ENCODE data around the gene DAG1. TPM values are rescaled to one million over a fixed set of nuclear protein-coding genes. Genes with fewer than 3 reads are reported as not detected.

The DAG1 gene
- total RNA-seq, 2 experiments from 2014 or later = 9.0 to 9.2 TPM

DNA sequence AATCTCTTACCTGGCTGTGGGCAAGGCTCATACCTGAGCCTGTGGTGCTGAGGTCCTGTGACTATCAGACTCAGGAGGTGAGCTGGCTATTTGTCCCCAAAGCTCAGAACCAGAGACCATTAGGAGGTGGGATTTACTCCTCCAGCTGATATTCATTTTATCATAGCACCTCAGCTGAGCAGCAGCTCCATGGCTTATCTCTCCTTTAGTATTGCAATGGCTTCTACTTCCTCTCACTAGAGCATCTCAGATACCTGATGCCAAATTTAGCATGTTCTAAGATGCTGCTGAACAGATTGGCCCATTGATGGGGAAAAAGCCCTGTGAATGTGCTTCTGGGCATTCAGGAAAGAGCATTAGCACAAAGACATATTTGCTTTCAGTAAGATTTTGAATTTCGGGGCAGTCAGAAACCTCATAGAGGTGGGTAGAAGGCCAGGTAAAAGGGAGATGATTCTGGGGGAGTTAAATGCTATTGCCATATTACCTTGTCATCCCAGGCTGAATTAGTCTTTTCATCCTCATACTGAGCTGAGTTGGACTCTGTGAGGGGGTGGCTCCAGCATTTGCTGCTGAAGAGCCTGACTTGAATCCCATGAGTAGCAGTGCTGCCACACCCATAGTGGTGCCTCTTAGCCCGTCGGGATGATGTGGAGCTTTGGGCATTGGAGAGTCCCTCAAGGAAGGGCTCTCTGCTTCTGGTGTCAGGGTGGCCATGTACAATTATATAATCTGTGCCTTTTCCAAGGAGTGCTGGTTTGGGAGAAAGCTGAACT lies 86.6 kb downstream of the DAG1 start:
- Mint-ChIP-seq H3K9me3 (ENCODE audit: low read depth) (no peaks in the 10 kb centered on the region), H3K27ac (no peak overlapping the region), H3K4me3 (no peak overlapping the region), H3K36me3 (ENCODE audit: low read depth) (no peaks in the 10 kb centered on the region), H3K4me1 (peaks cover 11% of the 10 kb centered on the region), H3K27me3 (peaks cover 36% of the 10 kb centered on the region)
- no peak for ATAC-seq
- ChIA-PET POLR2A (no interaction called here), CTCF (interaction anchor here (0.7 to 6.5 kb wide), 3 partner anchors 11 to 86 kb away, joined by 3 to 37 read pairs (median 3); partner anchors contain the start of gene DAG1)
- intact Hi-C loops (cut with DNase I, micrococcal nuclease) = loop anchor here in 1 of 2 experiments (10.0 kb wide), 1 partner anchor 598 kb away; the partner anchor contains the start of gene SEMA3F
- no peak for DNase-seq

DNA sequence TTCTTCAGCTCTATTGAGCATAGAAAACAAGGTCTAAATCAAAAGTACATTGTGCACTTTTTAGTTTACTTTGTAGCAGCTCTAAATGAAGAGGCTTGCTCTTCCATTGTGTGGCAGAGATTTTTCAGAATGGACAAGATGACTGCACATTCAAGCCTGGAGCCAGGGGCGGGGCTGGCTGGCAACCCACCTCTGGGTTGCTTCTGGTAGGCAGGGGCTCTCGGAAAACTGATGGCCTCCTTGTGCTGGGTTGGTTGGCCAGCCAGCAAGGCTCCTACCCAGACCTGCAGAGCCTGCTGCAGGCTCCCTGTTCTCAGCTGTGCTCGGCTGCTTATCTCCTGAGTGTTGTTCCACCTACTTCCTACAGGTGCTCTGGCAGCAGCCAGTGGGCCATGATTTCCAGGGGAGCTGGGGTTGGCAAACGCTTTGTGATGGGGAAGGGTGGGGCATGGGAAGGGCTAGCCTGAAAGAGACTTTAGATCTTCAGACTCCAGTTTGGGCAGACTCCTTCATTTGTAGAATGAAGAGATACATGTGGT lies 93.0 kb downstream of the DAG1 start:
- Mint-ChIP-seq H3K4me1 (no peaks in the 10 kb centered on the region), H3K27me3 (peaks cover 13% of the 10 kb centered on the region), H3K4me3 (no peak overlapping the region), H3K36me3 (ENCODE audit: low read depth) (no peaks in the 10 kb centered on the region), H3K27ac (no peak overlapping the region), H3K9me3 (ENCODE audit: low read depth) (no peaks in the 10 kb centered on the region)
- intact Hi-C loops (cut with DNase I, micrococcal nuclease) = no loop called here
- ChIA-PET CTCF (interaction anchor here (0.6 to 1.0 kb wide), 2 partner anchors 23 to 394 kb away, joined by 3 read pairs; no protein-coding TSS in a partner anchor), POLR2A (no interaction called here)
- no peak for ATAC-seq
- DNase-seq = no peak

- POLR2A ChIA-PET = no interaction called here
- CTCF ChIA-PET = interaction anchor here (1.1 kb wide), 1 partner anchor 10 kb away, joined by 4 read pairs; no protein-coding TSS in a partner anchor
Observed at GRCh38 chr3:49563766-49564165, 93.7 kb downstream of the DAG1 start.

DNA sequence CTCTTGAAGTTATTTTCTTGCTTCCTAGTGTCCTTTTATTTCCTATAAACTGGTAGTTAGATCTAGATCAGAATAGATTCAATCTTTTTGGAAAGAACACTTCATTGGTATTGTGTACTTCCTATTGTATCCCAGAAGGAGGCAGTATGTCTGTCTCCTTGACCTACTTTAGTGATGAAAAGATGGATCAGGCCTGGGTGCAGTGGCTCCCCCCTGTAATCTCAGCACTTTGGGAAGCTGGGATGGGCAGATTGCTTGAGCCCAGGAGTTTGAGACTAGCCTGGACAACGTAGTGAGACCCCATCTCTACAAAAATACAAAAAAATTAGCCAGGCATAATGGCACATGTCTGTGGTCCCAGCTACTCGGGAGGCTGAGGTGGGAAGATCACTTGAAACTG lies 96.2 kb downstream of the DAG1 start:
- Mint-ChIP-seq H3K4me1 (no peaks in the 10 kb centered on the region), H3K36me3 (ENCODE audit: low read depth) (no peaks in the 10 kb centered on the region), H3K27me3 (peaks cover 2% of the 10 kb centered on the region), H3K4me3 (no peak overlapping the region), H3K27ac (no peak overlapping the region), H3K9me3 (ENCODE audit: low read depth) (no peaks in the 10 kb centered on the region)
- peak; percentile 44 for ATAC-seq
- intact Hi-C loops (cut with DNase I, micrococcal nuclease) = loop anchor here in 1 of 2 experiments (1.0 kb wide), 1 partner anchor 105 kb away; no protein-coding TSS in a partner anchor
- POLR2A ChIA-PET = no interaction called here
- DNase-seq = no peak
- CTCF ChIA-PET = interaction anchor here (0.7 to 1.3 kb wide), 5 partner anchors 11 to 254 kb away, joined by 3 to 6 read pairs (median 4); no protein-coding TSS in a partner anchor

More at GRCh38 chr3:49563766-49564165, 93.7 kb downstream of the DAG1 start:
- no peak overlapping the region for H3K4me3 Mint-ChIP-seq
- DNase-seq (no peak), ATAC-seq (no peak)
- intact Hi-C loops (cut with DNase I, micrococcal nuclease) = no loop called here
- H3K27ac Mint-ChIP-seq = peak overlapping the region; percentile 1
- H3K9me3 Mint-ChIP-seq (ENCODE audit: low read depth) = no peaks in the 10 kb centered on the region
- H3K4me1 Mint-ChIP-seq = no peaks in the 10 kb centered on the region
- H3K27me3 Mint-ChIP-seq = peaks cover 10% of the 10 kb centered on the region
- no peaks in the 10 kb centered on the region for H3K36me3 Mint-ChIP-seq (ENCODE audit: low read depth)

DNA sequence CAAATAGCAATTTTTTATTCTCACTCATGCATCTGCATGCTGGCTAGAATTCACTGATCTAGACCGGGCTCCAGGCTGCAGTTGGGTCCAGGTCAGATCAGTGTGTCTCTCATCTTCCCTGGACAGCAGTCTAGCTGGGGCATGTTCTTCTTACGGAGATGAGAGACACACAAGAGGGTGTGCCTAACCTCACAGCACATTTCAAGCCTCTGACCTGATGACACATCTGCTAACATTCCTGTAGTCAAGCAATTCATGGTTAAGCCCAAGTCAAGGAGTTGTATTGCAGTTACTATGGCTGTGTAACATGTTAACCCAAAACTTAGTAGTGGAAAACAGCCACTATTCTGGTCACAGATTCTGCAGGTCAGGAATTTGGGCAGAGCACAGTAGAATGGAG lies 97.3 kb downstream of the DAG1 start:
- intact Hi-C loops (cut with DNase I, micrococcal nuclease) = no loop called here
- Mint-ChIP-seq H3K4me1 (no peaks in the 10 kb centered on the region), H3K4me3 (no peak overlapping the region), H3K27ac (no peak overlapping the region), H3K36me3 (ENCODE audit: low read depth) (no peaks in the 10 kb centered on the region), H3K9me3 (ENCODE audit: low read depth) (no peaks in the 10 kb centered on the region), H3K27me3 (peaks cover 2% of the 10 kb centered on the region)
- ATAC-seq (no peak), DNase-seq (no peak)
- CTCF ChIA-PET = interaction anchor here (0.5 to 1.3 kb wide), 6 partner anchors 11 to 1667 kb away, joined by 3 to 6 read pairs (median 4); no protein-coding TSS in a partner anchor
- POLR2A ChIA-PET = no interaction called here

DNA sequence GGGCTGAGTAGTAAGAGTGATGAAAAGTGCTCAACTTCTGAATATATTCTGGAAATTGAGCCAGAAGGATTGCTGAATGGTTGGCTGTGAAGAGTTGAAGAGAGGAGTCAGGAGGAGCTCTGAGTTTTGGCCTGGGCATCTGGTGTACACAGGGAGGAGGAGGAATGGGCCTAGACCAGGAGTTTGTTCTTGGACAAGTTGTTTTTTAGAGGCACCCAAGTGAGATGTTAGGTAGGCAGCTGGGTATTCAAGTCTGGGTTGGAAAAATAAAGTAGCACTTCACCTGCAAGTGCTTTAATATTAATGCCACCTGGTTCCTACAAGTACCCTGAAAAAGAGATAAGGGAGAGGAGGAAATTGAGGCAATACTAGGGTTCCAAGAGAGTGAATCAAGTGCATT lies 98.9 kb downstream of the DAG1 start:
- Mint-ChIP-seq H3K9me3 (ENCODE audit: low read depth) (no peaks in the 10 kb centered on the region), H3K27ac (no peak overlapping the region), H3K4me1 (no peaks in the 10 kb centered on the region), H3K27me3 (no peaks in the 10 kb centered on the region), H3K4me3 (no peak overlapping the region), H3K36me3 (ENCODE audit: low read depth) (no peaks in the 10 kb centered on the region)
- ATAC-seq (no peak), DNase-seq (no peak)
- ChIA-PET CTCF (interaction anchor here (2.4 kb wide), 1 partner anchor 29 kb away, joined by 7 read pairs; no protein-coding TSS in a partner anchor), POLR2A (interaction anchor here (0.5 kb wide), 1 partner anchor 230 kb away, joined by 5 read pairs; no protein-coding TSS in a partner anchor)
- intact Hi-C loops (cut with DNase I, micrococcal nuclease) = no loop called here

DNA sequence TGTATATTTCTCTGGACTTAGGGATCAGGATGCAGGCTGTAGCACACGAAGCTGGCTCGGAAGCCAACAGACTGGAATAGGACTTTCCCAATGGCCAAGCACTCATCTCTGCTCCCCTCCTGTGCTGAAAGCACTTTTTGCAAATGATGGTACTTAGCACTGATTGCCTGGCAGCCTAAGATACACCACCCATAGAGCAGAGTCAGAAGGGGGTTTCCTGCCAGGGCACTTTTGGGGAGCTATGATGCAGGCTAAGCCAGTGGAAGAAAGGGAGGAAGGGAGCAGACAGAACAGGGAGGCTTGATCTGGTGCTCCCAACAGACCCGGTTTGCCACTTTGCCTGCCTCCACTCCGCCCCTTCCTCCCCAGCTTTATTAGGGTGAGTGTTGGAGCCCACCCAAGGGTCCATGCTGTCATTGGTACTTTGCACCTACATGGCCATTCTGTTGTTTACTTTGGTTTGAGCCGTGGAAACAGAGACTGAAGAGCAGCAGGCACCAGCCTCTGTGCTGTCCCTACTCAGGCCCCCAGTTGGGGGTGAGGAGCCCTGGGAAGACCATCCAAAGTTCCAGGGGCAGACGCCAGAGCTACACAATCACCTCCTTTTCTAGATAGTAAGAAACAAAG lies 100.1 kb downstream of the DAG1 start:
- ChIA-PET POLR2A (interaction anchor here (0.6 kb wide), 1 partner anchor 67 kb away, joined by 4 read pairs; no protein-coding TSS in a partner anchor), CTCF (interaction anchor here (2.4 kb wide), 1 partner anchor 31 kb away, joined by 7 read pairs; no protein-coding TSS in a partner anchor)
- no peaks in the 10 kb centered on the region for H3K9me3 Mint-ChIP-seq (ENCODE audit: low read depth)

DNA sequence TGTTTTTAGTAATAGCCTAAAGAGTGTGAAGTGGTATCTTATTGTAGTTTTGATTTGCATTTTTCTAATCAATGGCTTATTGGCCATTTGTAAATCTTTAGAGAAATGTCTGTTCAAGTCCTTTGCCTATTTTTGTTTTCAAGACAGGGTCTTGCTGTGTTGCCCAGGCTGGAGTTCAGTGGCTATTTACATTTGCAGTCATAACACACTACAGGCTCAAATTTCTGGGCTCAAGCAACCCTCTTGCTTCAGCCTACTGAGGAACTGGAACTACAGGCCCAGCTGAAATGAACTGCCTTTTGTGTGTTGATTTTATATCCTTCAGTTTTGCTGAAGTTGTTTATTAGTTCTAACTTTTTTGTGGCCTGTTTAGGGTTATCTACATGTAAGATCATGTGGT lies 112.1 kb downstream of the DAG1 start:
- ChIA-PET POLR2A (no interaction called here), CTCF (interaction anchor here (0.7 to 1.0 kb wide), 3 partner anchors 9 to 396 kb away, joined by 3 to 4 read pairs (median 4); no protein-coding TSS in a partner anchor)
- Mint-ChIP-seq H3K27me3 (no peaks in the 10 kb centered on the region), H3K4me1 (no peaks in the 10 kb centered on the region), H3K9me3 (ENCODE audit: low read depth) (no peaks in the 10 kb centered on the region), H3K4me3 (no peak overlapping the region), H3K36me3 (ENCODE audit: low read depth) (no peaks in the 10 kb centered on the region), H3K27ac (no peak overlapping the region)
- no peak for ATAC-seq
- DNase-seq = no peak
- intact Hi-C loops (cut with DNase I, micrococcal nuclease) = no loop called here

More for the DNA sequence above, 100.1 kb downstream of the DAG1 start:
- H3K27me3 Mint-ChIP-seq = no peaks in the 10 kb centered on the region
- DNase-seq = no peak
- no peaks in the 10 kb centered on the region for H3K4me1 Mint-ChIP-seq
- H3K27ac Mint-ChIP-seq = no peak overlapping the region
- H3K36me3 Mint-ChIP-seq (ENCODE audit: low read depth) = no peaks in the 10 kb centered on the region
- no peak for ATAC-seq
- intact Hi-C loops (cut with DNase I, micrococcal nuclease) = no loop called here
- no peak overlapping the region for H3K4me3 Mint-ChIP-seq

Other genes starting within 250 kb of the DAG1 start
- gene C3orf62, start 193.0 kb upstream of the DAG1 start, total RNA-seq = 1 to 10 TPM; 3.7 to 3.9 TPM
- gene USP4, start 130.2 kb upstream of the DAG1 start, total RNA-seq = 10 to 100 TPM; 69.3 to 71.8 TPM
- 100 to 1,000 TPM; 182 to 306 TPM for gene GPX1, start 111.9 kb upstream of the DAG1 start, total RNA-seq
- gene RHOA, start 58.3 kb upstream of the DAG1 start, total RNA-seq = 100 to 1,000 TPM; 438 to 449 TPM
- 1 to 10 TPM; 9.4 TPM for gene TCTA, start 57.8 kb upstream of the DAG1 start, total RNA-seq
- gene AMT, start 47.8 kb upstream of the DAG1 start, total RNA-seq = 1 to 10 TPM; 3.6 to 4.1 TPM
- gene NICN1, start 40.9 kb upstream of the DAG1 start, total RNA-seq = 10 to 100 TPM in 1 of 2 experiments, 1 to 10 TPM in 1; 9.5 to 12.6 TPM
- gene BSN, start 84.2 kb downstream of the DAG1 start, total RNA-seq = under 1 TPM; 0.09 to 0.11 TPM
- gene APEH, start 204.1 kb downstream of the DAG1 start, total RNA-seq = 100 to 1,000 TPM; 110 to 137 TPM
- gene MST1, start 219.2 kb downstream of the DAG1 start, total RNA-seq = 1 to 10 TPM; 8.7 to 9.7 TPM
- 10 to 100 TPM; 25.2 to 32.7 TPM for gene RNF123, start 219.3 kb downstream of the DAG1 start, total RNA-seq
- gene AMIGO3, start 249.4 kb downstream of the DAG1 start, total RNA-seq = under 1 TPM in 1 of 2 experiments, not detected in 1; 0.07 TPM